ENCODE data around the gene CEP78.

DNA sequence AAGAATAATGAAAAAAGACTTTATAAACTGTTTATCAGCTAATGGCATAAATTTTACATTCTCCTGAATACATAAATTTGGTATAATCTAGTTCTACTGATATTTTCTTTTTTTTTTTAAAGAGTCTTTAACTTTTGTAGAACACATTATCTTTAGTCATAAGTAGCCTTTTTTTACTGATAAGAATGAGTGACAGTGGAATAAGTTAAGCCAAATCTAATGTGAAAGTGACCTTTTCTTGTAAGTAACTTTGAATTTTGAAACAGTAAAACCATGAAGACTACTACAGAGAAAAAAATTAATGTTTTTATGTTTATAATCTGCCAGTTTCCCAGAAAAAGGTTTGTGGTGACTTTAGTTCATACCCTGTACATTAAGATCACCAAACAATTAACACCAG lies 13.7 kb downstream of the CEP78 start:
- TF ChIP-seq, protein P1, sequence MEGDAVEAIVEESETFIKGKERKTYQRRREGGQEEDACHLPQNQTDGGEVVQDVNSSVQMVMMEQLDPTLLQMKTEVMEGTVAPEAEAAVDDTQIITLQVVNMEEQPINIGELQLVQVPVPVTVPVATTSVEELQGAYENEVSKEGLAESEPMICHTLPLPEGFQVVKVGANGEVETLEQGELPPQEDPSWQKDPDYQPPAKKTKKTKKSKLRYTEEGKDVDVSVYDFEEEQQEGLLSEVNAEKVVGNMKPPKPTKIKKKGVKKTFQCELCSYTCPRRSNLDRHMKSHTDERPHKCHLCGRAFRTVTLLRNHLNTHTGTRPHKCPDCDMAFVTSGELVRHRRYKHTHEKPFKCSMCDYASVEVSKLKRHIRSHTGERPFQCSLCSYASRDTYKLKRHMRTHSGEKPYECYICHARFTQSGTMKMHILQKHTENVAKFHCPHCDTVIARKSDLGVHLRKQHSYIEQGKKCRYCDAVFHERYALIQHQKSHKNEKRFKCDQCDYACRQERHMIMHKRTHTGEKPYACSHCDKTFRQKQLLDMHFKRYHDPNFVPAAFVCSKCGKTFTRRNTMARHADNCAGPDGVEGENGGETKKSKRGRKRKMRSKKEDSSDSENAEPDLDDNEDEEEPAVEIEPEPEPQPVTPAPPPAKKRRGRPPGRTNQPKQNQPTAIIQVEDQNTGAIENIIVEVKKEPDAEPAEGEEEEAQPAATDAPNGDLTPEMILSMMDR (IDR thresholded peaks at IDR 0.05): no peak
- TF ChIP-seq POLR2A (IDR thresholded peaks at IDR 0.05): no peak

Data from right lobe of liver (tissue), 4 donors.